Chondrocyte (in vitro differentiated cells): ENCODE data around the gene PLEKHJ1. TPM values are rescaled to one million over a fixed set of nuclear protein-coding genes. Genes with fewer than 3 reads are reported as not detected.

Experiments
- DNase-seq: peaks from one replicate; pipeline ENCODE4 v3.0.0; 2021; ENCODE audit warnings: mixed read lengths, low spot score
- H3K27ac Mint-ChIP-seq: one replicate; pipeline ENCODE4 v1.8.0; 2021; ENCODE audit warnings: mild to moderate bottlenecking, moderate library complexity, mixed read lengths; ENCODE audit not compliant: unreplicated experiment
- H3K27me3 Mint-ChIP-seq: 2 replicates; pipeline ENCODE4 v1.8.0; 2021; ENCODE audit warnings: low read depth, mixed read lengths
- H3K36me3 Mint-ChIP-seq: 2 replicates; pipeline ENCODE4 v1.8.0; 2021; ENCODE audit warnings: low read depth, mixed read lengths
- H3K4me1 Mint-ChIP-seq: 2 replicates; pipeline ENCODE4 v1.8.0; 2021; ENCODE audit warnings: low read depth, mild to moderate bottlenecking, mixed read lengths
- H3K4me3 Mint-ChIP-seq: one replicate; pipeline ENCODE4 v1.8.0; 2021; ENCODE audit warnings: mild to moderate bottlenecking, moderate library complexity, mixed read lengths; ENCODE audit not compliant: unreplicated experiment
- H3K9me3 Mint-ChIP-seq: 2 replicates; pipeline ENCODE4 v1.8.0; 2021; ENCODE audit warnings: low read depth, mixed read lengths
- CTCF ChIP-seq: fragments of 200-600 bp; sonication (generic); IDR thresholded peaks from 2 replicates; pipeline ENCODE4 v1.5.0; 2021; ENCODE audit warnings: antibody characterized with exemption, mild to moderate bottlenecking, moderate library complexity
- total RNA-seq: library from RNA; stranded (reverse); gene quantifications from 3 replicates; pipeline ENCODE4 v1.2.1, GENCODE V29; 2021

PLEKHJ1 gene
- total RNA-seq, 1 donor from 2014 or later: 42.4 TPM

- Mint-ChIP-seq H3K36me3 (peaks cover 3% of the 10 kb centered on the region), H3K27me3 (no peaks in the 10 kb centered on the region), H3K9me3 (no peaks in the 10 kb centered on the region), H3K4me1 (peaks cover 68% of the 10 kb centered on the region), H3K27ac (peak overlapping the region; percentile 100), H3K4me3 (peak overlapping the region; percentile 96)
- DNase-seq: no peak
- TF ChIP-seq CTCF: no peak
These were observed 1.7 kb upstream of the PLEKHJ1 start for GRCh38 chr19:2237869-2238153.

GRCh38 chr19:2237051-2237868 lies 1.1 kb upstream of the PLEKHJ1 start:
- no peak for TF ChIP-seq CTCF
- Mint-ChIP-seq H3K36me3 (peaks cover 3% of the 10 kb centered on the region), H3K27ac (peak overlapping the region; percentile 100), H3K4me3 (peak overlapping the region; percentile 96), H3K4me1 (peaks cover 62% of the 10 kb centered on the region), H3K9me3 (no peaks in the 10 kb centered on the region), H3K27me3 (no peaks in the 10 kb centered on the region)
- no peak for DNase-seq

GRCh38 chr19:2236064-2236313 lies 140 bp downstream of the PLEKHJ1 start:
- no peaks in the 10 kb centered on the region for H3K9me3 Mint-ChIP-seq
- H3K27ac Mint-ChIP-seq: peak overlapping the region; percentile 100
- H3K4me3 Mint-ChIP-seq: peak overlapping the region; percentile 96
- peaks cover 3% of the 10 kb centered on the region for H3K36me3 Mint-ChIP-seq
- H3K27me3 Mint-ChIP-seq: no peaks in the 10 kb centered on the region
- H3K4me1 Mint-ChIP-seq: peaks cover 57% of the 10 kb centered on the region
- no peak for DNase-seq
- TF ChIP-seq CTCF: no peak

- Mint-ChIP-seq H3K4me1 (peaks cover 52% of the 10 kb centered on the region), H3K36me3 (peaks cover 3% of the 10 kb centered on the region), H3K4me3 (peak overlapping the region; percentile 96), H3K27ac (peak overlapping the region; percentile 77), H3K9me3 (no peaks in the 10 kb centered on the region), H3K27me3 (no peaks in the 10 kb centered on the region)
- DNase-seq: no peak
- no peak for TF ChIP-seq CTCF
These were observed 607 bp downstream of the PLEKHJ1 start for GRCh38 chr19:2235381-2236063.

GRCh38 chr19:2234996-2235380 lies 1.1 kb downstream of the PLEKHJ1 start:
- no peak for TF ChIP-seq CTCF
- Mint-ChIP-seq H3K4me1 (peaks cover 47% of the 10 kb centered on the region), H3K27ac (peak overlapping the region; percentile 77), H3K27me3 (no peaks in the 10 kb centered on the region), H3K36me3 (peaks cover 3% of the 10 kb centered on the region), H3K4me3 (peak overlapping the region; percentile 96), H3K9me3 (no peaks in the 10 kb centered on the region)
- no peak for DNase-seq
